SU-DHL-6 (cell line): ENCODE results near the gene APAF1.

Experiments used
- H2AFZ ChIP-seq: fragments of 200-600 bp; sonication (generic); 2 replicates; pipeline ENCODE4 v1.6.1; 2014; ENCODE audit warnings: low read depth, mild to moderate bottlenecking, moderate library complexity, mixed read lengths, antibody characterized with exemption, low read length; ENCODE audit not compliant: severe bottlenecking
- H3F3A ChIP-seq: fragments of 200-600 bp; shearing (Covaris generic); 2 replicates; pipeline ENCODE4 v1.6.0; 2016; ENCODE audit warnings: antibody characterized with exemption, mild to moderate bottlenecking; ENCODE audit not compliant: insufficient read depth
- H3K27ac ChIP-seq: fragments of 200-600 bp; sonication (generic); 2 replicates; pipeline ENCODE4 v1.5.1; 2016; ENCODE audit warnings: low read depth, mild to moderate bottlenecking, low read length, moderate library complexity, mixed read lengths
- H3K27me3 ChIP-seq: fragments of 200-600 bp; sonication (generic), shearing (Covaris generic); 2 replicates; pipeline ENCODE4 v1.6.0; 2014; ENCODE audit warnings: mild to moderate bottlenecking, low read length
- H3K36me3 ChIP-seq: fragments of 200-600 bp; sonication (generic); 2 replicates; pipeline ENCODE4 v1.6.1; 2014; ENCODE audit warnings: mild to moderate bottlenecking, low read length, mixed read lengths
- H3K4me2 ChIP-seq: fragments of 300-600, 200-600 bp; shearing (Covaris generic), sonication (generic); 2 replicates; pipeline ENCODE4 v1.6.0; 2014; ENCODE audit warnings: low read length, low read depth, mild to moderate bottlenecking; ENCODE audit not compliant: poor library complexity, severe bottlenecking
- H3K4me3 ChIP-seq: fragments of 200-600 bp; sonication (generic); 2 replicates; pipeline ENCODE4 v1.5.1; 2014; ENCODE audit warnings: antibody characterized with exemption, low read length, mild to moderate bottlenecking, mixed read lengths; ENCODE audit not compliant: insufficient read depth, poor library complexity, severe bottlenecking
- H3K79me2 ChIP-seq: fragments of 200-600 bp; sonication (generic); 2 replicates; pipeline ENCODE4 v1.6.1; 2014; ENCODE audit warnings: mild to moderate bottlenecking, low read length, moderate library complexity; ENCODE audit not compliant: insufficient read depth
- H3K9ac ChIP-seq: fragments of 200-600 bp; sonication (generic); 2 replicates; pipeline ENCODE4 v1.7.0; 2014; ENCODE audit warnings: mild to moderate bottlenecking, low read length
- H3K9me2 ChIP-seq: fragments of 200-600 bp; sonication (generic); replicated peaks from 2 replicates; pipeline ENCODE4 v1.6.1; 2014; ENCODE audit warnings: low read length; ENCODE audit not compliant: insufficient read depth
- H3K9me3 ChIP-seq: fragments of 200-600 bp; sonication (generic); 2 replicates; pipeline ENCODE4 v1.6.1; 2014; ENCODE audit warnings: low read length, mixed read lengths; ENCODE audit not compliant: insufficient read depth
- H4K20me1 ChIP-seq: fragments of 200-600 bp; sonication (generic); 2 replicates; pipeline ENCODE4 v1.6.1; 2014; ENCODE audit warnings: low read depth, mild to moderate bottlenecking, antibody characterized with exemption, low read length, moderate library complexity, mixed read lengths
- CTCF ChIP-seq: fragments of 200-600 bp; sonication (generic); IDR thresholded peaks from one replicate; pipeline ENCODE4 v1.5.1; 2017; ENCODE audit warnings: antibody characterized with exemption, mild to moderate bottlenecking, low read length, moderate library complexity; ENCODE audit not compliant: insufficient read depth, poor library complexity, severe bottlenecking
- EZH2phosphoT487 ChIP-seq: fragments of 200-600 bp; sonication (generic), shearing (Covaris generic); conservative IDR thresholded peaks from 2 replicates; pipeline ENCODE4 v1.6.1; 2018; ENCODE audit warnings: mild to moderate bottlenecking, antibody characterized with exemption, low read length, moderate library complexity, mixed read lengths

Gene APAF1

GRCh38 chr12:98606359-98606988 is 38.6 kb upstream of the APAF1 start:
- Histone ChIP-seq H3K27ac (no peak overlapping the region), H2AFZ (no peak overlapping the region), H3F3A (peaks cover 39% of the 10 kb centered on the region), H3K36me3 (peaks cover 18% of the 10 kb centered on the region), H3K9me2 (no peaks in the 10 kb centered on the region), H3K27me3 (no peaks in the 10 kb centered on the region), H3K9ac (no peak overlapping the region), H3K4me2 (no peak overlapping the region), H3K79me2 (no peaks in the 10 kb centered on the region; the same call in 1 of the 2 replicates), H3K9me3 (no peaks in the 10 kb centered on the region), H3K4me3 (no peak overlapping the region), H4K20me1 (no peaks in the 10 kb centered on the region)
- no peak for TF ChIP-seq EZH2phosphoT487
- TF ChIP-seq CTCF, result no peak

GRCh38 chr12:98610596-98610995 is 34.5 kb upstream of the APAF1 start:
- Histone ChIP-seq H3K27ac (no peak overlapping the region), H2AFZ (no peak overlapping the region)

DNA sequence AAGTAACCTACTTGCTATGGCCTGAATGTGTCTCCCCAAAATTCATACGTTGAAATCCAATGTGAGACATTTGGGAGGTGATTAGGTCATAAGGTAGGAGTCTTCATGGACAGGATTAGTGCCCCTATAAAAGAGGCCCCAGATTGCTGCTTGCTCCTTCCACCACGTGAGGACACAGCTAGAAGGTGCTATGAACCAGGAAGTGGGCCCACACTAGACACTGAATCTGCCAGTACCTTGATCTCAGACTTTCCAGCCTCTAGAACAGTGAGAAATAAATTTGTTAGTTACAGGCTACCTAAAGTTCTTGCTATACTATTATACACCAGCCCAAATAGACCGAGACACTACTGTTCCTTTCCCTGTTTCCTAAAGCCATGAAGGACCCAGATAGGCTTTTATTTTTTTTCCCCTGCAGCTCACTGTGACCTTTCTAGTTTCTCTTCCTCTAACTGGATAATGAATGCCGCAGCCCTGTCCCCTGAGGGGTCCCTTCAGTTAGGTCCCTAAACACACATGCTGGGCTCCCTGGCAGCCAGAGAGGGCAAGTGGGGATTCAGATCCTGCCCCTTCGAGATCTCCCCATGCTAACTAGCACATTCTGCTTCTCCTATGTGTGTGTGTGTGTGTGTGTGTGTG is 32.3 kb upstream of the APAF1 start:
- no peaks in the 10 kb centered on the region for H3K27me3 ChIP-seq
- H3K9ac ChIP-seq, result peak overlapping the region; percentile 47
- H2AFZ ChIP-seq, result peak overlapping the region; percentile 86
- H3K36me3 ChIP-seq, result no peaks in the 10 kb centered on the region
- H3K9me2 ChIP-seq, result no peaks in the 10 kb centered on the region
- peak overlapping the region; percentile 71 for H3K27ac ChIP-seq
- no peak overlapping the region for H3K4me3 ChIP-seq
- H3K9me3 ChIP-seq, result no peaks in the 10 kb centered on the region
- no peaks in the 10 kb centered on the region for H3K79me2 ChIP-seq
- H3F3A ChIP-seq, result peaks cover 17% of the 10 kb centered on the region; the same call in 1 of the 2 replicates
- peak overlapping the region; percentile 50 for H3K4me2 ChIP-seq
- H4K20me1 ChIP-seq, result no peaks in the 10 kb centered on the region
- TF ChIP-seq EZH2phosphoT487, result no peak
- no peak for TF ChIP-seq CTCF

More at GRCh38 chr12:98610596-98610995, 34.5 kb upstream of the APAF1 start:
- H3K9me2 ChIP-seq, result no peaks in the 10 kb centered on the region
- TF ChIP-seq CTCF, result no peak
- no peak for TF ChIP-seq EZH2phosphoT487
- H3K9ac ChIP-seq, result no peak overlapping the region
- no peaks in the 10 kb centered on the region for H3K9me3 ChIP-seq
- H3K4me3 ChIP-seq, result no peak overlapping the region
- H3K27me3 ChIP-seq, result no peaks in the 10 kb centered on the region
- no peaks in the 10 kb centered on the region for H3K79me2 ChIP-seq
- no peaks in the 10 kb centered on the region for H3K36me3 ChIP-seq
- peaks cover 26% of the 10 kb centered on the region; the same call in 1 of the 2 replicates for H3F3A ChIP-seq
- H3K4me2 ChIP-seq, result no peak overlapping the region
- H4K20me1 ChIP-seq, result no peaks in the 10 kb centered on the region
